BLaER1 treated with 17β-estradiol and CSF1 and Interleukin-3, amounts not matched to agents 10 nM and 100 nM (cell line): Measurements from ENCODE around the gene DARS1.
A peak's percentile ranks its signal among the peaks of the same experiment; 100 is the strongest.
"Not testable (repeated sequence)": the region's sequence is repeated elsewhere in the genome, so short reads cannot be mapped to it uniquely, and the experiment has no call there.

Experiments
- H3K27ac ChIP-seq, 11 experiments: shearing (Covaris generic); formaldehyde crosslinking; 2 replicates each; pipeline ENCODE4 v1.8.1; 2022
- H3K27me3 ChIP-seq, 11 experiments: shearing (Covaris generic); formaldehyde crosslinking; 2 replicates each; pipeline ENCODE4 v1.8.1; 2022
- H3K36me3 ChIP-seq, 11 experiments: shearing (Covaris generic); formaldehyde crosslinking; 2 replicates each; pipeline ENCODE4 v1.8.1; 2022
- H3K4me1 ChIP-seq, 10 experiments: shearing (Covaris generic); formaldehyde crosslinking; 2 replicates each; pipeline ENCODE4 v1.8.1; 2022
- H3K4me2 ChIP-seq, 11 experiments: shearing (Covaris generic); formaldehyde crosslinking; 2 replicates each; pipeline ENCODE4 v1.8.1; 2022
- H3K4me3 ChIP-seq, 10 experiments: shearing (Covaris generic); formaldehyde crosslinking; 2 replicates each; pipeline ENCODE4 v1.8.1; 2022
- H3K9ac ChIP-seq, 11 experiments: shearing (Covaris generic); formaldehyde crosslinking; 2 replicates each; pipeline ENCODE4 v1.8.1; 2022
- H3K9me3 ChIP-seq, 11 experiments: shearing (Covaris generic); formaldehyde crosslinking; replicated peaks in 1 of 11; 2 replicates each; pipeline ENCODE4 v1.8.1; 2022
- H4K20me1 ChIP-seq, 11 experiments: shearing (Covaris generic); formaldehyde crosslinking; 2 replicates each; pipeline ENCODE4 v1.8.1; 2022
- Cebpa-rat ChIP-seq, 11 experiments: shearing (Covaris generic); IDR thresholded peaks; 2 replicates each; pipeline ENCODE4 v1.8.1; 2022

The DARS1 gene

GRCh38 chr2:135890835-135891234, 94.6 kb downstream of the DARS1 start:
- peaks cover 21 to 31% (median 24%) of the 10 kb centered on the region in 11 experiments for H3K9me3 ChIP-seq
- peaks cover 6 to 33% (median 12%) of the 10 kb centered on the region in 10 experiments; a peak in 17 of 20 replicates for H3K4me1 ChIP-seq
- peak overlapping the region in 6 of 11 experiments; percentile 4 to 47 (median 28); a peak in 7 of 22 replicates for H3K4me2 ChIP-seq
- no peaks in the 10 kb centered on the region for H3K27me3 ChIP-seq
- no peak for TF ChIP-seq Cebpa-rat (IDR thresholded peaks at IDR 0.05)
- no peak overlapping the region for H3K27ac ChIP-seq
- H3K4me3 ChIP-seq: no peak overlapping the region
- no peak overlapping the region for H3K9ac ChIP-seq
- H4K20me1 ChIP-seq: no peaks in the 10 kb centered on the region
- H3K36me3 ChIP-seq: no peaks in the 10 kb centered on the region; a peak in 1 of 22 replicates

- no peak overlapping the region for H3K9ac ChIP-seq
- no peaks in the 10 kb centered on the region; a peak in 1 of 22 replicates for H3K36me3 ChIP-seq
- H3K27me3 ChIP-seq: no peaks in the 10 kb centered on the region
- H3K4me1 ChIP-seq: peaks cover 6 to 33% (median 12%) of the 10 kb centered on the region in 10 experiments; a peak in 17 of 20 replicates
- no peaks in the 10 kb centered on the region for H4K20me1 ChIP-seq
- no peak overlapping the region for H3K27ac ChIP-seq
- H3K4me3 ChIP-seq: no peak overlapping the region
- H3K4me2 ChIP-seq: peak overlapping the region in 2 of 11 experiments; percentile 41 to 47; a peak in 4 of 22 replicates
- peaks cover 21 to 31% (median 24%) of the 10 kb centered on the region in 11 experiments for H3K9me3 ChIP-seq
- TF ChIP-seq Cebpa-rat (IDR thresholded peaks at IDR 0.05): no peak
Observed at GRCh38 chr2:135890149-135890548, 95.3 kb downstream of the DARS1 start.

DNA sequence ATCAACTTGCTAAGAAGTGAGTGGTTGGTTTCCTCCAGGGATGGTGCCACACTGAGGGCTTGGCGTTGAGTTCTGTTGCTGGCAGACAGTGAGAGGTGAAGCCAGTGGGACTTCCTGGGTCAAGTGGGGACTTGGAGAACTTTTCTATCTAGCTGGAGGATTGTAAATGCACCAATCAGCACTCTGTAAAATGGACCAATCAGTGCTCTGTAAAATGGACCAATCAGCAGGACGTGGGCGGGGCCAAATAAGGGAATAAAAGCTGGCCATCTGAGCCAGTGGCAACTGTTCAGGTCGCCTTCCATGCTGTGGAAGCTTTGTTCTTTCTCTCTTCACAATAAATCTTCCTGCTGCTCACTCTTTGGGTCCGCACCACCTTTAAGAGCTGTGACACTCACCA, 96.8 kb downstream of the DARS1 start:
- H3K27ac ChIP-seq, H3K4me3 ChIP-seq, H3K4me2 ChIP-seq, H4K20me1 ChIP-seq, H3K27me3 ChIP-seq, H3K36me3 ChIP-seq, H3K9ac ChIP-seq: not testable (repeated sequence)
- peaks cover 6 to 33% (median 12%) of the 10 kb centered on the region in 10 experiments; a peak in 17 of 20 replicates for H3K4me1 ChIP-seq
- peaks cover 21 to 31% (median 24%) of the 10 kb centered on the region in 11 experiments for H3K9me3 ChIP-seq

DNA sequence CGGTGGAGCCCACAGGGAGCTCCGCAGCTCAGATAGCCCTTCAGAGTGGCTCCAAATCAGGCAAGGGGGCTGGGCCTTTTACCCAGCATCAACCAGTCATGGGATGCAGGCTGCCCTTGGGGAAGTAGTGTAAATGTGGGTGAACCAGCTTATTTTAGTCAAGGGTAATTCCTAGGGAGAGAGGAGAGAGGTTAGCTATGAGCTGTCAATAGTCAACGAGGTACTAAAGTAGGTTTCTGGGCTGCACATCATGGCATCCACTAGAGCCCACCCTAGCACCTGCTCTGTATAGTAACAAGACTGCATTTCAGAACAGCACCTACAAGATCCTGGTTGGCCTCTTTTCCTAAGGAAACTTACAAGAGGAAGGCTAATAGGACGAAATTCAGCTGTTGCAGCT, 99.7 kb downstream of the DARS1 start:
- no peak overlapping the region for H3K4me2 ChIP-seq
- peaks cover 21 to 31% (median 24%) of the 10 kb centered on the region in 11 experiments for H3K9me3 ChIP-seq
- H3K27ac ChIP-seq: no peak overlapping the region
- H3K4me1 ChIP-seq: peaks cover 5 to 16% (median 8%) of the 10 kb centered on the region in 10 experiments; a peak in 17 of 20 replicates
- no peaks in the 10 kb centered on the region for H3K27me3 ChIP-seq
- H3K36me3 ChIP-seq: no peaks in the 10 kb centered on the region; a peak in 1 of 22 replicates
- no peaks in the 10 kb centered on the region for H4K20me1 ChIP-seq
- H3K4me3 ChIP-seq: no peak overlapping the region
- TF ChIP-seq Cebpa-rat (IDR thresholded peaks at IDR 0.05): no peak
- no peak overlapping the region for H3K9ac ChIP-seq

DNA sequence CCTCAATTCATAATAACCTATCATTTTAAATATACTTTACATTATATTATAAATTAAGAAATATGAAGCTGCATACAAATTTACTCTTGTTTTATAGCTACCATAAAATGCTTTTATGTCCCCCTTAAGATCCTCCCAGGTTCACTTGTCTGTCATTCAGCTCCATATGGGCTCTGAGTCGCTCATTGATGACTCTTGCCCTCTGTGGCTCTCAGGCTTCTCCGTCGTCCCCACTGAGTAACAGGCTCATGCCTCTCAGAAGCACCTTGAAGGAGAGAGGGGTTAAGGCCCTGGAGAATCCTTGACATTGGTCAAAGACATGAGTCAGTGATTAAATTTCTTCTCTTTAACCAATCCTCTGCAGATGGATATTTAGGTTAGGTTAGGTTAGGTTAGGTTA, 103.0 kb downstream of the DARS1 start:
- H3K9ac ChIP-seq: no peak overlapping the region
- no peak overlapping the region for H3K4me3 ChIP-seq
- H4K20me1 ChIP-seq: no peaks in the 10 kb centered on the region
- H3K4me2 ChIP-seq: no peak overlapping the region
- H3K27me3 ChIP-seq: no peaks in the 10 kb centered on the region
- H3K9me3 ChIP-seq: peaks cover under 1 to 6% (median 3%) of the 10 kb centered on the region in 11 experiments; a peak in 19 of 22 replicates
- H3K36me3 ChIP-seq: no peaks in the 10 kb centered on the region
- TF ChIP-seq Cebpa-rat (IDR thresholded peaks at IDR 0.05): no peak
- no peak overlapping the region for H3K27ac ChIP-seq
- peaks cover 0 to 2% (median 0%) of the 10 kb centered on the region in 10 experiments; a peak in 1 of 20 replicates for H3K4me1 ChIP-seq

- H3K27ac ChIP-seq: peak overlapping the region in 9 of 11 experiments; percentile 92 to 96 (median 95); a peak in 16 of 22 replicates
- peaks cover 5 to 35% (median 18%) of the 10 kb centered on the region in 11 experiments; a peak in 18 of 22 replicates for H3K36me3 ChIP-seq
- H3K4me1 ChIP-seq: peaks cover 17 to 34% (median 27%) of the 10 kb centered on the region in 10 experiments
- peaks cover 0 to 30% (median 18%) of the 10 kb centered on the region in 11 experiments; a peak in 9 of 22 replicates for H4K20me1 ChIP-seq
- not testable (repeated sequence) for H3K27me3 ChIP-seq, H3K9me3 ChIP-seq
- peak overlapping the region; percentile 60 to 97 (median 85) for H3K4me2 ChIP-seq
- H3K4me3 ChIP-seq: peak overlapping the region; percentile 81 to 95 (median 88)
- peak overlapping the region; percentile 53 to 96 (median 95); a peak in 21 of 22 replicates for H3K9ac ChIP-seq
Observed at GRCh38 chr2:135876770-135877169, 108.7 kb downstream of the DARS1 start.

DNA sequence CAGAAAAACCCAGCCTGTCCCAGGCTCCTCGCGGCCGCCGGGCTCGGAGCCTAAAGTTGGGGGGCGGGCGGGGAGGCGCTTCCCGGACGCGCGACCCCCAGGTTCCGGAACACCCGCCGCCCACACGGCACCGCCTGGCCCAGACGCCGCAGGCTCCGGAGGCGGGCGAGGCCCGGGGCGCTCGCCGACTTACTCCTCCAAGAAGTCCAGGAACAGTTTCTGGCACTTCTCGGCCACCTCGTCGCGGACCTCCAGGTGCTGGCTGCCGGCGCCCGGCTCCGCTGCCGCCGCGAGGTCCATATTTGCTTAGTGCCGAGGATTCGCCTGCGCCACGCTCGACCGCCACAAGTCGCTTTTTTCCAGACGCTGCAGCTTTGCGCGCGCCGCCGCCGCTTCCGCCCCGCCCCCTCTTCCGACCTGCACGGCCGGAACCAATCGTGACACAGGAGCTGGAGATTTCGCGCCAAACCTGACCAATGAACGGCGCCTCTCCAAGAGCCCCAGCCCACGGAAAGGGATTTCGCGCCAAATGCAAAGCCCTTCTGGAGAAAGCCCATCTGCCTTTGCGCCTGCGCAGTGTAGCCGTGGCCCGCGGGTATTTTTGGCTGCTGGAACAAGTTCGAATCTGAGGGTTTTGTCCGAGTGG, 109.2 kb downstream of the DARS1 start, which contains the start of gene MCM6:
Gene MCM6 (minus strand): TSS at position 378 of the 646 bp plus-strand sequence. CDS start 78 bp downstream, at position 300.
- Histone ChIP-seq H3K4me1 (peaks cover 17 to 34% (median 27%) of the 10 kb centered on the region in 10 experiments), H3K9ac (peak within 1 kb of the TSS; percentile 85 to 96 (median 95)), H3K9me3 (no peaks in the 10 kb centered on the region), H4K20me1 (peaks cover 0 to 32% (median 18%) of the 10 kb centered on the region in 11 experiments; a peak in 9 of 22 replicates), H3K4me3 (peak within 1 kb of the TSS; percentile 81 to 95 (median 88)), H3K4me2 (peak within 1 kb of the TSS; percentile 76 to 97 (median 89)), H3K27me3 (no peaks in the 10 kb centered on the region), H3K27ac (peak within 1 kb of the TSS; percentile 64 to 96 (median 95)), H3K36me3 (peaks cover 7 to 40% (median 23%) of the 10 kb centered on the region in 11 experiments)
- no peak for TF ChIP-seq Cebpa-rat (IDR thresholded peaks at IDR 0.05)

- Histone ChIP-seq H3K27ac (peak overlapping the region; percentile 64 to 96 (median 95)), H3K9me3 (no peaks in the 10 kb centered on the region), H3K9ac (peak overlapping the region; percentile 85 to 96 (median 95)), H3K4me2 (peak overlapping the region; percentile 69 to 97 (median 89)), H4K20me1 (peaks cover 0 to 38% (median 18%) of the 10 kb centered on the region in 11 experiments; a peak in 10 of 22 replicates), H3K4me3 (peak overlapping the region; percentile 81 to 95 (median 88)), H3K4me1 (peaks cover 17 to 34% (median 27%) of the 10 kb centered on the region in 10 experiments), H3K27me3 (no peaks in the 10 kb centered on the region), H3K36me3 (peaks cover 13 to 47% (median 29%) of the 10 kb centered on the region in 11 experiments)
- no peak for TF ChIP-seq Cebpa-rat (IDR thresholded peaks at IDR 0.05)
Observed at GRCh38 chr2:135875491-135876065, 109.8 kb downstream of the DARS1 start.
